ENCODE results near the gene CFAP47. TPM values are rescaled to one million over a fixed set of nuclear protein-coding genes. Genes with fewer than 3 reads are reported as not detected.

CFAP47 gene
- total RNA-seq, 4 donors from 2014 or later = 2.4 to 8.8 (median 4.1) TPM

GRCh38 chrX:36431819-36432218, 512.3 kb downstream of the CFAP47 start:
- Histone ChIP-seq H3K27ac (no peak overlapping the region), H3K4me1 (no peaks in the 10 kb centered on the region), H3K9me3 (no peaks in the 10 kb centered on the region), H3K36me3 (no peaks in the 10 kb centered on the region), H3K4me3 (replicated peaks in 1 of 3) (no peak overlapping the region), H3K27me3 (no peaks in the 10 kb centered on the region)
- intact Hi-C loops (cut with DNase I) = no loop called here
- no peak for TF ChIP-seq POLR2A (IDR thresholded peaks at IDR 0.05)
- TF ChIP-seq, protein P1, sequence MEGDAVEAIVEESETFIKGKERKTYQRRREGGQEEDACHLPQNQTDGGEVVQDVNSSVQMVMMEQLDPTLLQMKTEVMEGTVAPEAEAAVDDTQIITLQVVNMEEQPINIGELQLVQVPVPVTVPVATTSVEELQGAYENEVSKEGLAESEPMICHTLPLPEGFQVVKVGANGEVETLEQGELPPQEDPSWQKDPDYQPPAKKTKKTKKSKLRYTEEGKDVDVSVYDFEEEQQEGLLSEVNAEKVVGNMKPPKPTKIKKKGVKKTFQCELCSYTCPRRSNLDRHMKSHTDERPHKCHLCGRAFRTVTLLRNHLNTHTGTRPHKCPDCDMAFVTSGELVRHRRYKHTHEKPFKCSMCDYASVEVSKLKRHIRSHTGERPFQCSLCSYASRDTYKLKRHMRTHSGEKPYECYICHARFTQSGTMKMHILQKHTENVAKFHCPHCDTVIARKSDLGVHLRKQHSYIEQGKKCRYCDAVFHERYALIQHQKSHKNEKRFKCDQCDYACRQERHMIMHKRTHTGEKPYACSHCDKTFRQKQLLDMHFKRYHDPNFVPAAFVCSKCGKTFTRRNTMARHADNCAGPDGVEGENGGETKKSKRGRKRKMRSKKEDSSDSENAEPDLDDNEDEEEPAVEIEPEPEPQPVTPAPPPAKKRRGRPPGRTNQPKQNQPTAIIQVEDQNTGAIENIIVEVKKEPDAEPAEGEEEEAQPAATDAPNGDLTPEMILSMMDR (IDR thresholded peaks at IDR 0.05) = no peak
- DNase-seq = no peak
- 77 to 84% methylated on average over 3 of the region's 3 CpGs for WGBS, 2 donors

DNA sequence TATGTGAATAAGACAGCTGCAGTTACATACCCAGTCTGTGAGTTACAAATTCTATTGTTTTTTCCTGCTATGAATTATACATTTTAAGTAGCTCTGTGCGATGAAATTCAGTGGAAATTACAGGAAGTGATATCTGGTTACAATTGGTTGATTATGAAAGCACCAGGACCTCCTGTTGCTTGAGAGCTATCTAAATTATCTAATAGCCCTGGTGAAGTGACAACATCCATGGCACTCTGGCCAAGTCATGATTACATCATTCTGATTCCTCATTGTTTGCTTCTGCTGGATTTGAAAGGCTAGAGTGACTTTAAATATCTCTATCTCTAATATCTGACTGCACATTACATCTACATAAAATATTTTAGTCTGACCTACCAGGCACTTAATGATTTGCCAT, 515.0 kb downstream of the CFAP47 start:
- H3K4me1 ChIP-seq = no peaks in the 10 kb centered on the region
- no peaks in the 10 kb centered on the region for H3K36me3 ChIP-seq
- no peaks in the 10 kb centered on the region for H3K27me3 ChIP-seq
- H3K9me3 ChIP-seq = no peaks in the 10 kb centered on the region
- no peak for DNase-seq
- intact Hi-C loops (cut with DNase I) = no loop called here
- WGBS, 2 donors = 81 to 100% methylated on average over 1 of the region's 1 CpG
- no peak overlapping the region for H3K4me3 ChIP-seq (replicated peaks in 1 of 3)
- TF ChIP-seq, protein P1 (IDR thresholded peaks at IDR 0.05) = no peak
- no peak for TF ChIP-seq POLR2A (IDR thresholded peaks at IDR 0.05)
- H3K27ac ChIP-seq = no peak overlapping the region

Small RNA genes within 50 kb of the gene (small RNA-seq; reads per million reads assigned to genes)
- not detected for gene RNU6-641P

Other genes with a start within 250 kb of the CFAP47 start
- not detected for gene MAGEB16, start 121.4 kb upstream of the CFAP47 start, total RNA-seq

Data from thyroid gland (tissue), 4 donors.